GM20000 (cell line): ENCODE data around the gene CYSLTR2.
A peak's percentile ranks its signal among the peaks of the same experiment; 100 is the strongest.

Experiments used
- DNase-seq: peaks from one replicate; pipeline ENCODE4 v3.0.0; 2012; ENCODE audit warnings: low spot score
- CTCF ChIP-seq: IDR thresholded peaks from 2 replicates; pipeline ENCODE4 v1.5.1; 2012; ENCODE audit warnings: mild to moderate bottlenecking, control low read depth; ENCODE audit errors: extremely low read depth, missing control alignments

Gene CYSLTR2

GRCh38 chr13:48728226-48728625 lies 74.5 kb downstream of the CYSLTR2 start:
- no peak for TF ChIP-seq CTCF
- DNase-seq: no peak

DNA sequence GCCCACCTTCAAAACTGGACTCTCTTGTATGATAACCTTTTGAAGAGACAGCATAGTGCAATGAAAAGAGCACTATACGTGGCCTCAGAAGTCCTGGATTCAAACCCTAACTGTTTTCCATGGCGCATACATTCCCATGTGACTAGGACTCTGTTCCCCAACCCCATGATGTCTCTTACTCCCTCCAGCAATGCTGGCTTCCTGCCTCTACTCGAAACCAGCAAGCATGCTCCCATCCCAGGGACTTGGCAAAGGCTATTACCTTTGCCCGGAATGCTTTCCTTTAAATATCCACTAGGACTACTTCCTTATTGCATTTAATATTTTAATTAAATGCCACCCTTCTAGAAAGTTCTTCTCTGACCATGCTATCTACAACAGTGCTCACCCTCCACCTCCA lies 75.1 kb downstream of the CYSLTR2 start:
- DNase-seq: no peak
- TF ChIP-seq CTCF: no peak

GRCh38 chr13:48729856-48730255 lies 76.1 kb downstream of the CYSLTR2 start:
- TF ChIP-seq CTCF: no peak
- no peak for DNase-seq

DNA sequence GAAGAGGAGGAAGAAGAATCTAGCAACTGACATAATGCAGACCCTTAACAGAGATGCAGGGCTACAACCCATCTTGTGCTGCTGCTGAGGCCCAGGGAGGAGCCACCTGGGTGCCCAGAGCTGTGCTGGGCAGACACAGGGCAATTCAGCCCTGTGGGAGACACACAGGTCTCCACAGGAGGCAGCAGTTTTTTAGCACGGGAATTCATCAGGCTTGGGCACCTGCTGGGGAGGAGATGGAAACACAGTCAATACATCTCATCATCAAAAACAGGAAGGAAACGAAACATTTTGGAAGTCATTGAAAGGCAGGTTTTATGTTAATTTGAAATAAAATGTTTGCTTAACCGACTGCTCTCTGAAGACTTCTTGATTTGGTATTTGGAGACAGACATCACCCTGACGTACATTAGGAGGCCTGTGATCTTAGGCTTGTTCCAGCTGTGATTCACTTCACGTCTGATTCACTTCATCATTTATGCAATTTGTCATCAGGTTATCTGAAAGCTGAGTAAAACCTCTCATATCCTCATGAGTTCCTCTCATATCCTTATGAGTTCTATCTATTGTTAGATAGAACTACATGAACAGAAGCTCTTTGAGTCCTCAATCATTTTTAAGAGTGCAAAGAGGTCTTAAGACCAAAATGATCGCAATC lies 77.4 kb downstream of the CYSLTR2 start:
- no peak for DNase-seq
- no peak for TF ChIP-seq CTCF

GRCh38 chr13:48731957-48732569 lies 78.3 kb downstream of the CYSLTR2 start:
- TF ChIP-seq CTCF: peak; percentile 91
- peak; percentile 51 for DNase-seq

DNA sequence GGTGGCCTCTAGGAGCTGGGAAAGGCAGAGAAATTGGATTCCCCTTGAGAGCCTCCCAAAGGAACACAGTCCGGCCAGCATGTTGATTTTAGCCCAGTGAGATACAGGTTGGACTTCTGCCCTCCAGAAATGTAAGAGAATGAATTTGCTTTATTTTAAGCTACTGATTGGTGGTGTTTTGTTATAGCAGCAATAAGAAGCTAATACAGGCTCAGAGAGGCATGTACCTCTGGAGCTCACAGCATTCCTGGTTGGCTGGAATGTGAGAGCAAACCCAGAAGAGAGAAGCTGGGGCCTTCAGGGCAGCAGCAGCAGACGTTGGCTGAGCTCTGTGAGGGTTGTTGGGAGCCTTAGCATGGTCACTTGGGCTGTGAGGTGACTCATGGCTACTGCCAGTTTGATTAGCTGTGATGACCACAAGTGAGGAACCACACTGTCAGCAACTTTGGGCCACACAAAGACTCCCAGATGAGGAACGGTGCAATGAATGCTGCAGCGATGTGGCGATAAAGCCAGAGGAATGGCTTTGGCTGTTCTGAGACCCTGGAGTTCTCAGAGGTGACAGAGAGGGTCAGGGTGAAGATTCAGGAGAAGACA lies 80.1 kb downstream of the CYSLTR2 start:
- TF ChIP-seq CTCF: no peak
- no peak for DNase-seq

- TF ChIP-seq CTCF: no peak
Measured at GRCh38 chr13:48735571-48735970, 81.8 kb downstream of the CYSLTR2 start.

More at GRCh38 chr13:48735571-48735970, 81.8 kb downstream of the CYSLTR2 start:
- no peak for DNase-seq
